Transverse colon (tissue), 4 donors: ENCODE results near the gene DTNBP1. TPM values are rescaled to one million over a fixed set of nuclear protein-coding genes. Genes with fewer than 3 reads are reported as not detected.

Source experiments
- DNase-seq: peaks from one replicate; pipeline ENCODE4 v3.0.0-alpha.2; 2019
- H3K27ac ChIP-seq, 4 donors: fragments of 200-600 bp; sonication (generic); 2 replicates each; pipeline ENCODE4 v1.5.1; 2016 to 2018; ENCODE audit warnings: inconsistent platforms in 4 of 4
- H3K27me3 ChIP-seq: fragments of 200-600 bp; sonication (generic); 2 replicates; pipeline ENCODE4 v1.5.1; 2017; ENCODE audit warnings: inconsistent platforms
- H3K36me3 ChIP-seq, 4 donors: fragments of 200-600 bp; sonication (generic); 2 replicates each; pipeline ENCODE4 v1.5.1; 2017 to 2019; ENCODE audit warnings: inconsistent platforms in 4 of 4
- H3K4me1 ChIP-seq, 4 donors: fragments of 200-600 bp; sonication (generic); 2 replicates each; pipeline ENCODE4 v1.5.1; 2017 to 2020; ENCODE audit warnings: inconsistent platforms in 4 of 4
- H3K4me3 ChIP-seq, 4 donors: fragments of 200-600 bp; sonication (generic); 1 replicate in 1 of 4; 2 replicates in 3 of 4; pipeline versions ENCODE4 v1.5.1 to v1.6.1; 2017 to 2019; ENCODE audit warnings: inconsistent platforms in 4 of 4
- H3K9me3 ChIP-seq, 2 donors: fragments of 200-600 bp; sonication (generic); 2 replicates each; pipeline ENCODE4 v1.5.1; 2017 to 2019; ENCODE audit warnings: inconsistent platforms in 2 of 2
- CTCF ChIP-seq, 5 experiments: fragments of 200-600 bp in 3 of 5; fragments of 450-650 bp in 2 of 5; sonication (generic) in 3 of 5; IDR thresholded peaks; 1 replicate in 2 of 5; 2 replicates in 3 of 5; pipeline ENCODE4 v1.5.1; 2016 to 2017; ENCODE audit warnings: antibody characterized with exemption in 5 of 5, inconsistent platforms in 3 of 5, mild to moderate bottlenecking in 2 of 5, moderate library complexity in 1 of 5
- EP300 ChIP-seq: sonication (generic); formaldehyde crosslinking; IDR thresholded peaks from one replicate; pipeline ENCODE4 v1.6.1; 2017; ENCODE audit warnings: antibody characterized with exemption, low read depth
- POLR2A ChIP-seq: fragments of 450-650 bp; IDR thresholded peaks from one replicate; pipeline ENCODE4 v1.6.1; 2016; ENCODE audit warnings: antibody characterized with exemption, mild to moderate bottlenecking, moderate library complexity
- POLR2AphosphoS5 ChIP-seq, 3 donors: sonication (generic); formaldehyde crosslinking; IDR thresholded peaks; one replicate each; pipeline ENCODE4 v1.6.1; 2016; ENCODE audit warnings: antibody characterized with exemption in 3 of 3
- WGBS, 2 donors: methylation state at CpG; one replicate each; pipeline ENCODE4 v1.1.5; 2018; ENCODE audit warnings: low coverage in 1 of 2; 5-methylcytosine and 5-hydroxymethylcytosine counted together
- in situ Hi-C, 4 donors: fragments of 200-750 bp; cut with MboI; loops; one replicate each; pipeline versions ENCODE4 v1.15.0 to v1.15.1; 2017; ENCODE audit warnings: low sequenced_read_pairs in 3 of 4, low pct_ligation_motif_present in 1 of 4, low pct_unique_long_range_greater_than_20kb in 1 of 4
- intact Hi-C: fragments of 100-400 bp; cut with DNase I; formaldehyde crosslinking; loops from one replicate; pipeline ENCODE4 v1.15.1; 2023; ENCODE audit warnings: low total_unique reads
- total RNA-seq, 4 donors: library from RNA; depleted of rRNA; stranded (reverse); fragments of >200 nt; gene quantifications; one replicate each; pipeline ENCODE4 v1.1.0, GENCODE V29; 2016

DTNBP1 gene
- total RNA-seq, 4 donors from 2014 or later: 6.0 to 20.3 (median 16.0) TPM

DNA sequence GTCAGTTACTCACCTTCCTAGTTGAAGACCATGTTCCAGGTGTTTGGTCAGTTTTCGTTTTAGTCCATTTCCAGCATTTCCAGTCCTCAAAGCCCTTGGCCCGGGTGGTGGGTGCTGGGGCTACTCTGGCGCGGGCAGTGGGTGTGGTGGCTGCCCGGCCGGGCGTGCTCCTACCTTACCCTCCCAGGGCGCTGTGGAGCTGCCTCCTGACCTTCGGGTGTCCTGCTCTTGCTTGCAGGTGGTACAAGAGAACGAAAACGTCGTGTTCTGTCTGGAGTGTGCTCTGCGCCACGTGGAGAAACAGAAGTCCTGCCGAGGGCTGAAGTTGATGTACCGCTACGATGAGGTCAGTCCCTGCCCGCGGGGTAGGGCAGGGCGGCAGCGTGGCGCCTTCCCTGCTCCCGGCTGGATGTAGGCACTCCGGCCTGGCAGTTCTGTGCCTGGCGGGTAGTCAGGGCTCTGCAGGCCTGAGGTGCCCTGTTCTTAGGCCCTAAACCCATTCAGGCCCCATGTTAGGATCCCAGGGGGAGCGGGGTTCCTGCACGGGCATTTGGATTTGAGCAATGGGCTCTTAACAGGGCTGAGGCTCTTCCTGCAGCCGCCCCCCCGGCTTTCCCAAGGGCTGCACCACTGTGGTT, 145.8 kb downstream of the DTNBP1 start:
- no peak for TF ChIP-seq EP300
- TF ChIP-seq POLR2AphosphoS5 (IDR thresholded peaks at IDR 0.05): no peak
- no peak for TF ChIP-seq CTCF (IDR thresholded peaks at IDR 0.05)
- no peak for TF ChIP-seq POLR2A
- in situ Hi-C loops (loop anchor here in 1 of 4 donors (25.0 kb wide), 1 partner anchor 95 kb away; no protein-coding TSS in a partner anchor), intact Hi-C loops (no loop called here)
- no peaks in the 10 kb centered on the region for H3K27me3 ChIP-seq
- H3K9me3 ChIP-seq: no peaks in the 10 kb centered on the region
- H3K27ac ChIP-seq: no peak overlapping the region
- H3K36me3 ChIP-seq: peaks cover 0 to 22% (median 5%) of the 10 kb centered on the region in 4 donors
- H3K4me3 ChIP-seq: no peak overlapping the region
- no peak for DNase-seq
- WGBS, 2 donors: 92 to 100% methylated on average over 2 to 12 of the region's 29 CpGs
- H3K4me1 ChIP-seq: peaks cover 0 to 5% (median 2%) of the 10 kb centered on the region in 4 donors

- Histone ChIP-seq H3K36me3 (peaks cover 0 to 20% (median 7%) of the 10 kb centered on the region in 4 donors), H3K27ac (no peak overlapping the region), H3K4me1 (no peaks in the 10 kb centered on the region), H3K4me3 (no peak overlapping the region), H3K9me3 (no peaks in the 10 kb centered on the region), H3K27me3 (no peaks in the 10 kb centered on the region)
- DNase-seq: no peak
- WGBS, 2 donors: 95% methylated on average over 13 of the region's 13 CpGs; no CpG with 5 or more reads in 1 of the 2 donors
- intact Hi-C loops: no loop called here
- no peak for TF ChIP-seq EP300
- no peak for TF ChIP-seq CTCF (IDR thresholded peaks at IDR 0.05)
- no peak for TF ChIP-seq POLR2AphosphoS5 (IDR thresholded peaks at IDR 0.05)
- no peak for TF ChIP-seq POLR2A
- in situ Hi-C loops: loop anchor here in 1 of 4 donors (25.0 kb wide), 1 partner anchor 96 kb away; no protein-coding TSS in a partner anchor
Measured at GRCh38 chr6:15516378-15516777, 146.4 kb downstream of the DTNBP1 start.

GRCh38 chr6:15515660-15516375, 147.0 kb downstream of the DTNBP1 start:
- no peak for DNase-seq
- Histone ChIP-seq H3K4me1 (no peaks in the 10 kb centered on the region), H3K27ac (no peak overlapping the region), H3K27me3 (no peaks in the 10 kb centered on the region), H3K9me3 (no peaks in the 10 kb centered on the region), H3K4me3 (no peak overlapping the region), H3K36me3 (peaks cover 0 to 22% (median 7%) of the 10 kb centered on the region in 4 donors)
- 86 to 89% methylated on average over 12 to 18 of the region's 18 CpGs for WGBS, 2 donors
- TF ChIP-seq EP300 (no peak), CTCF (IDR thresholded peaks at IDR 0.05) (no peak), POLR2A (no peak), POLR2AphosphoS5 (IDR thresholded peaks at IDR 0.05) (no peak)
- in situ Hi-C loops (loop anchor here in 1 of 4 donors (25.0 kb wide), 1 partner anchor 96 kb away; no protein-coding TSS in a partner anchor), intact Hi-C loops (no loop called here)

DNA sequence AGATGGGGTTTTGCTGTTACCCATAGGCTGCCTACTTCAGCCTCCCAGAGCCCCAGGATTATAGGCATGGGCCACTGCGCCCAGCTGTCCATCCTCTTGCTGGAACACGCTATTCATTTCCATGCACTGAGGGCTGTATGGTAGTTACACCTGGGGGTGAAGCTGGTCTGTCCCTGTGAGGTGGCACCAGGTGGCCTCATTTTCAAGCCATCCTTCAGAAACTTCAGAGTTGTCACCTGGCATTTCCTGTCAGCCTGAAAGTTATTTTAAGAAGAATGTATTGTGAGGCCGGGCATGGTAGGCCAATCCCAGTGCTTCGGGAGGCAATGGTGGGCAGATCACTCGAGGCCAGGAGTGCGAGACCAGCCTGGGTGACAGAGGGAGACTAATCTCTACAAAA, 147.6 kb downstream of the DTNBP1 start:
- peaks cover 0 to 18% (median 7%) of the 10 kb centered on the region in 4 donors for H3K36me3 ChIP-seq
- in situ Hi-C loops: loop anchor here in 1 of 4 donors (25.0 kb wide), 1 partner anchor 97 kb away; no protein-coding TSS in a partner anchor
- intact Hi-C loops: no loop called here
- no peak overlapping the region for H3K27ac ChIP-seq
- no peaks in the 10 kb centered on the region for H3K9me3 ChIP-seq
- WGBS, 2 donors: 87 to 94% methylated on average over 2 to 6 of the region's 6 CpGs
- no peaks in the 10 kb centered on the region for H3K4me1 ChIP-seq
- H3K27me3 ChIP-seq: no peaks in the 10 kb centered on the region
- no peak for TF ChIP-seq POLR2AphosphoS5 (IDR thresholded peaks at IDR 0.05)
- TF ChIP-seq POLR2A: no peak
- TF ChIP-seq EP300: no peak
- no peak for TF ChIP-seq CTCF (IDR thresholded peaks at IDR 0.05)
- H3K4me3 ChIP-seq: no peak overlapping the region
- no peak for DNase-seq
